Panc1 (cell line): Measurements from ENCODE around the gene KIZ. TPM values are rescaled to one million over a fixed set of nuclear protein-coding genes. Genes with fewer than 3 reads are reported as not detected.
A peak's percentile ranks its signal among the peaks of the same experiment; 100 is the strongest.

ENCODE experiments used
- ATAC-seq: fragments of 200-7000 bp; cut with Tn5 transposase; 2 replicates; pipeline ENCODE4 v1.9.1; 2020; ENCODE audit warnings: mild to moderate bottlenecking, moderate library complexity
- BruUV-seq: library from RNA; stranded (reverse); fragments of 400-500 nt; replicated peaks from 2 replicates; lab custom pipeline; 2021; lab: Mats Ljungman, UMichigan
- CTCF ChIA-PET: fragments of 300-600 bp; sonication (Branson Sonifier 250); formaldehyde crosslinking; loops from one replicate; lab custom pipeline; 2022; ENCODE audit warnings: antibody characterized with exemption; lab: Charles Lee
- POLR2A ChIA-PET: fragments of 300-600 bp; sonication (Branson Sonifier 250); formaldehyde crosslinking; loops from one replicate; lab custom pipeline; 2022; ENCODE audit warnings: antibody characterized with exemption; lab: Charles Lee
- DNase-seq: peaks from one replicate; pipeline ENCODE4 v3.0.0-alpha.2; 2010; ENCODE audit warnings: low read depth, low spot score
- H3K27ac ChIP-seq: 2 replicates; pipeline ENCODE4 v1.5.1; 2011; ENCODE audit warnings: mild to moderate bottlenecking, low read length, inconsistent platforms
- H3K27me3 ChIP-seq: fragments of 200-500 bp; sonication (Bioruptor generic); 2 replicates; pipeline ENCODE4 v1.6.0; 2014; ENCODE audit warnings: low read length, inconsistent platforms; ENCODE audit not compliant: control insufficient read depth, insufficient read depth
- H3K36me3 ChIP-seq: fragments of 200-500 bp; sonication (Bioruptor generic); 2 replicates; pipeline ENCODE4 v1.5.1; 2014; ENCODE audit warnings: inconsistent platforms, mild to moderate bottlenecking, low read length, moderate library complexity; ENCODE audit not compliant: control insufficient read depth, insufficient read depth
- H3K4me1 ChIP-seq: 2 replicates; pipeline ENCODE4 v1.5.1; 2011; ENCODE audit warnings: inconsistent platforms, mild to moderate bottlenecking, low read length, moderate library complexity; ENCODE audit not compliant: control insufficient read depth, insufficient read depth
- H3K4me3 ChIP-seq, 2 experiments: 2 replicates each; pipeline ENCODE4 v1.5.1; 2011 to 2012; ENCODE audit warnings: low read depth in 2 of 2, low read length in 2 of 2, mild to moderate bottlenecking in 2 of 2, inconsistent platforms in 1 of 2, moderate library complexity in 1 of 2
- H3K9me3 ChIP-seq: fragments of 200-500 bp; sonication (Bioruptor generic); 2 replicates; pipeline ENCODE4 v1.5.1; 2014; ENCODE audit warnings: low read depth, mild to moderate bottlenecking, inconsistent platforms, low read length, moderate library complexity; ENCODE audit not compliant: control insufficient read depth, insufficient read depth
- CTCF ChIP-seq: fragments of 450-650 bp; IDR thresholded peaks from 2 replicates; pipeline ENCODE4 v1.5.1; 2017; ENCODE audit warnings: mild to moderate bottlenecking
- POLR2AphosphoS5 ChIP-seq: IDR thresholded peaks from 2 replicates; pipeline ENCODE4 v1.6.1; 2012; ENCODE audit warnings: mild to moderate bottlenecking, low read depth, low read length, moderate library complexity
- SIN3A ChIP-seq: IDR thresholded peaks from 2 replicates; pipeline ENCODE4 v1.6.1; 2012; ENCODE audit warnings: low read depth, mild to moderate bottlenecking, low read length, moderate library complexity, borderline replicate concordance; ENCODE audit not compliant: insufficient read depth
- TCF7L2 ChIP-seq: IDR thresholded peaks from 2 replicates; pipeline ENCODE4 v1.6.1; 2011; ENCODE audit warnings: mild to moderate bottlenecking, low read depth, low read length, inconsistent platforms
- in situ Hi-C: cut with HindIII; loops from 2 replicates; pipeline ENCODE4 v1.10.0; 2016; ENCODE audit warnings: low sequenced_read_pairs, low pct_unique_long_range_greater_than_20kb
- intact Hi-C: fragments of 100-400 bp; cut with micrococcal nuclease; formaldehyde crosslinking; loops from one replicate; pipeline ENCODE4 v1.10.0; 2022; ENCODE audit not compliant: unreplicated experiment
- total RNA-seq: library from RNA; stranded (reverse); gene quantifications from one replicate; pipeline ENCODE4 v1.2.1, GENCODE V29; 2021; ENCODE audit not compliant: unreplicated experiment
- TF ChIP-seq, protein P1 (sequence below), 2 experiments: IDR thresholded peaks; 2 replicates each; pipeline ENCODE4 v1.6.1; 2011 to 2012; ENCODE audit warnings: low read depth in 2 of 2, control low read depth in 1 of 2, low read length in 1 of 2, mild to moderate bottlenecking in 1 of 2, moderate library complexity in 1 of 2; ENCODE audit not compliant: insufficient read depth in 1 of 2

KIZ gene
- total RNA-seq, 1 experiment from 2014 or later, result 6.5 TPM

GRCh38 chr20:21234806-21235483, 109.1 kb downstream of the KIZ start:
- in situ Hi-C loops, result no loop called here

DNA sequence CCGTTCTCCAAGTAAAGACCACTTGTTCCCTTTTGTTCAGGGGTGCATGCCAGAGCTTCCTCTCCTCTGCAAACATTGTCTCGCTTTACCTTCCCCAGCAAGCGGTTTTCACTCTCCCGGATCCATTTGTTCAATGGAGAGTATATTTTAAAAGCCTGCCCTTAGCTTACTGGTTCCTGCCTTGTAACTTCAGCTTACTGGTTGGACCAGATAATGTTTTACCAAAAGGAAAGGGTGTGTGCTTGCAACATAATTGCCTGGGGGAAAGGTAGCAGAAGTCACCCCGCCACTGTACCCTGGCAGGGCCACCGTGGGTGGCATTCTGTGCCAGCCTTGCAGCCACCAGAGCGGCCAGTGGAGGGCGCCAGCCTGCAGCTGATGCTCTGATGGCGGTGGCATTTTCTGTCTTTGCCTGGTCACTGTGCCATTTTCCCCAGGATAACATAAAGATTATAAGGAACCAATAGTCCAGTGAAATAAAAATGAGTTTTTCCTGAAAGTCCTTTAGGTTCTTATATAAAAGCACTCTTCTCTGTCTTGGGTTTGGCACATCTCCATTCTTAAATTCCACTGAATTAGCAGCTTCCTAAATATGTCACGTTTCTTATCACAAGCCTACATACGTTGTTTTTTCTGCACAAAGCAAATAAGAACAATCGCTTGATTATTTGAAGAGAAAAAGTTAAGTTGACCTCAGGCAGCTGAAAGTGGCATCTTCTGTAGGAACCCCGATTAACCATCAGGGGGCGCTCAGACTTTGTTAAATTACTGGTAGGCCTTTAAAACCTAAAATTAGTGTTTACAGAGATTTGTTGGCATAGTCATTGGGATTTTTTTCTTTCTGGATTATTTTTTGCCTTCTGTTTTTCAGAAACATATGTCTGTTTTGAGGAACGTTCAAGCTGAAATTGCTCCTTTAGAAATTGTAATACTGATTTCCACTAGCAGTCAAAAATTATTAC, 109.9 kb downstream of the KIZ start:
- BruUV-seq, result no TSS peak
- H3K4me3 ChIP-seq, result no peak overlapping the region
- no peaks in the 10 kb centered on the region for H3K9me3 ChIP-seq
- H3K27ac ChIP-seq, result no peak overlapping the region
- 0 out of 2 replicates have a peak, but pooled peaks cover 2% of the 10 kb centered on the region for H3K4me1 ChIP-seq
- CTCF ChIA-PET, result interaction anchor here (0.6 to 1.6 kb wide), 6 partner anchors 14 to 380 kb away, joined by 3 to 12 read pairs (median 4); no protein-coding TSS in a partner anchor
- H3K27me3 ChIP-seq, result no peaks in the 10 kb centered on the region
- intact Hi-C loops (loop anchor here (5.0 to 10.0 kb wide), 4 partner anchors 267 to 382 kb away; no protein-coding TSS in a partner anchor), in situ Hi-C loops (no loop called here)
- POLR2A ChIA-PET, result no interaction called here
- ATAC-seq (peak; percentile 88), DNase-seq (peak; percentile 41)
- no peaks in the 10 kb centered on the region for H3K36me3 ChIP-seq
- no peak for TF ChIP-seq POLR2AphosphoS5
- TF ChIP-seq, protein P1, sequence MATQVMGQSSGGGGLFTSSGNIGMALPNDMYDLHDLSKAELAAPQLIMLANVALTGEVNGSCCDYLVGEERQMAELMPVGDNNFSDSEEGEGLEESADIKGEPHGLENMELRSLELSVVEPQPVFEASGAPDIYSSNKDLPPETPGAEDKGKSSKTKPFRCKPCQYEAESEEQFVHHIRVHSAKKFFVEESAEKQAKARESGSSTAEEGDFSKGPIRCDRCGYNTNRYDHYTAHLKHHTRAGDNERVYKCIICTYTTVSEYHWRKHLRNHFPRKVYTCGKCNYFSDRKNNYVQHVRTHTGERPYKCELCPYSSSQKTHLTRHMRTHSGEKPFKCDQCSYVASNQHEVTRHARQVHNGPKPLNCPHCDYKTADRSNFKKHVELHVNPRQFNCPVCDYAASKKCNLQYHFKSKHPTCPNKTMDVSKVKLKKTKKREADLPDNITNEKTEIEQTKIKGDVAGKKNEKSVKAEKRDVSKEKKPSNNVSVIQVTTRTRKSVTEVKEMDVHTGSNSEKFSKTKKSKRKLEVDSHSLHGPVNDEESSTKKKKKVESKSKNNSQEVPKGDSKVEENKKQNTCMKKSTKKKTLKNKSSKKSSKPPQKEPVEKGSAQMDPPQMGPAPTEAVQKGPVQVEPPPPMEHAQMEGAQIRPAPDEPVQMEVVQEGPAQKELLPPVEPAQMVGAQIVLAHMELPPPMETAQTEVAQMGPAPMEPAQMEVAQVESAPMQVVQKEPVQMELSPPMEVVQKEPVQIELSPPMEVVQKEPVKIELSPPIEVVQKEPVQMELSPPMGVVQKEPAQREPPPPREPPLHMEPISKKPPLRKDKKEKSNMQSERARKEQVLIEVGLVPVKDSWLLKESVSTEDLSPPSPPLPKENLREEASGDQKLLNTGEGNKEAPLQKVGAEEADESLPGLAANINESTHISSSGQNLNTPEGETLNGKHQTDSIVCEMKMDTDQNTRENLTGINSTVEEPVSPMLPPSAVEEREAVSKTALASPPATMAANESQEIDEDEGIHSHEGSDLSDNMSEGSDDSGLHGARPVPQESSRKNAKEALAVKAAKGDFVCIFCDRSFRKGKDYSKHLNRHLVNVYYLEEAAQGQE (IDR thresholded peaks at IDR 0.05; ENCODE audit: insufficient read depth in 1 of 2, low read depth in 2 of 2, low read length in 1 of 2), result no peak
- TF ChIP-seq SIN3A, result no peak
- no peak for TF ChIP-seq TCF7L2

More at GRCh38 chr20:21234806-21235483, 109.1 kb downstream of the KIZ start:
- intact Hi-C loops, result loop anchor here (5.0 to 10.0 kb wide), 4 partner anchors 267 to 382 kb away; no protein-coding TSS in a partner anchor
- POLR2A ChIA-PET, result no interaction called here
- CTCF ChIA-PET, result interaction anchor here (0.6 to 1.6 kb wide), 6 partner anchors 15 to 380 kb away, joined by 3 to 12 read pairs (median 4); no protein-coding TSS in a partner anchor
- Histone ChIP-seq H3K9me3 (no peaks in the 10 kb centered on the region), H3K27ac (no peak overlapping the region), H3K4me3 (no peak overlapping the region), H3K36me3 (no peaks in the 10 kb centered on the region), H3K27me3 (no peaks in the 10 kb centered on the region), H3K4me1 (0 out of 2 replicates have a peak, but pooled peaks cover 2% of the 10 kb centered on the region)
- no peak for ATAC-seq
- BruUV-seq, result no TSS peak
- TF ChIP-seq TCF7L2 (no peak), CTCF (no peak), SIN3A (no peak), POLR2AphosphoS5 (no peak)
- TF ChIP-seq, protein P1 (IDR thresholded peaks at IDR 0.05; ENCODE audit: insufficient read depth in 1 of 2, low read depth in 2 of 2, low read length in 1 of 2), result no peak
- no peak for DNase-seq
